K562 (cell line): Measurements from ENCODE around the gene PRTFDC1.
A peak's percentile ranks its signal among the peaks of the same experiment; 100 is the strongest.

Source experiments
- CHD7 ChIP-seq: fragments of 200-600 bp; sonication (generic); IDR thresholded peaks from one replicate; pipeline ENCODE4 v1.6.1; 2012; ENCODE audit warnings: mild to moderate bottlenecking, low read depth, low read length, inconsistent platforms
- CTCF ChIP-seq, 3 experiments: IDR thresholded peaks in 2 of 3; conservative IDR thresholded peaks in 1 of 3; 2 replicates each; pipeline ENCODE4 v1.5.1; 2011 to 2012; ENCODE audit warnings: low read length in 3 of 3, mild to moderate bottlenecking in 3 of 3, control low read depth in 2 of 3, improper control_type of control experiment in 1 of 3, inconsistent platforms in 1 of 3, low read depth in 1 of 3, mixed read lengths in 1 of 3, moderate library complexity in 1 of 3; ENCODE audit not compliant: insufficient read depth in 2 of 3
- ETV5 ChIP-seq: sonication (generic); formaldehyde crosslinking; IDR thresholded peaks from 2 replicates; pipeline ENCODE4 v1.4.0; 2020; ENCODE audit warnings: low read depth, mild to moderate bottlenecking, missing genetic modification reagents
- EZH2 ChIP-seq: IDR thresholded peaks from 2 replicates; pipeline ENCODE4 v1.6.1; 2012; ENCODE audit warnings: low read depth, mild to moderate bottlenecking, inconsistent platforms, low read length, borderline replicate concordance
- FOXJ3 ChIP-seq: sonication (generic); formaldehyde crosslinking; IDR thresholded peaks from 2 replicates; pipeline ENCODE4 v1.4.0; 2020; ENCODE audit warnings: mild to moderate bottlenecking, missing genetic modification reagents
- HMGXB4 ChIP-seq: sonication (generic); formaldehyde crosslinking; IDR thresholded peaks from 2 replicates; pipeline ENCODE4 v1.8.1; 2023; ENCODE audit warnings: mild to moderate bottlenecking, missing genetic modification reagents
- MITF ChIP-seq: IDR thresholded peaks from 2 replicates; pipeline ENCODE4 v1.6.1; 2014; ENCODE audit warnings: antibody characterized with exemption
- RFX5 ChIP-seq: IDR thresholded peaks from 2 replicates; pipeline ENCODE4 v1.6.1; 2011; ENCODE audit warnings: low read depth, mild to moderate bottlenecking, improper control_type of control experiment, low read length
- TAF15 ChIP-seq: fragments of 200-400 bp; formaldehyde crosslinking; IDR thresholded peaks from 2 replicates; pipeline ENCODE4 v1.6.1; 2017; ENCODE audit warnings: mild to moderate bottlenecking, low read depth, low read length, moderate library complexity
- USF2 ChIP-seq: sonication (generic); formaldehyde crosslinking; IDR thresholded peaks from 2 replicates; pipeline ENCODE4 v1.5.0; 2020; ENCODE audit warnings: missing genetic modification reagents
- ZNF3 ChIP-seq: fragments of 250-450 bp; sonication (Bioruptor Pico); IDR thresholded peaks from 2 replicates; pipeline ENCODE4 v1.5.0; 2021; ENCODE audit warnings: mild to moderate bottlenecking, moderate library complexity
- ZNF584 ChIP-seq: fragments of 200-800 bp; sonication (Bioruptor generic); IDR thresholded peaks from 2 replicates; pipeline ENCODE4 v1.6.1; 2016; ENCODE audit warnings: low read depth, mild to moderate bottlenecking, missing genetic modification characterization, missing compliant biosample characterization
- ZNF696 ChIP-seq: fragments of 250-450 bp; sonication (Bioruptor Pico); conservative IDR thresholded peaks from 2 replicates; pipeline ENCODE4 v1.4.0; 2020; ENCODE audit warnings: mild to moderate bottlenecking, moderate library complexity

- TF ChIP-seq USF2 (no peak), HMGXB4 (CRISPR knock-in tag) (no peak), EZH2 (no peak), RFX5 (no peak), ETV5 (CRISPR knock-in tag) (no peak), ZNF584 (no peak), ZNF696 (CRISPR knock-in tag) (no peak), CHD7 (no peak), CTCF (IDR thresholded peaks at IDR 0.05 in 2 of 3, conservative IDR thresholded peaks at IDR 0.05 in 1 of 3; ENCODE audit: insufficient read depth in 2 of 3, low read depth in 1 of 3, low read length in 3 of 3) (0 out of 6 replicates have a peak, but pooled peaks of 1 of the 3 experiments have one; percentile 5), MITF (no peak), FOXJ3 (CRISPR knock-in tag) (no peak), ZNF3 (CRISPR knock-in tag) (no peak), TAF15 (no peak)
Observed at GRCh38 chr10:24952143-24952706, at the start of gene PRTFDC1.
